Right lobe of liver (tissue), 4 donors: Measurements from ENCODE around the gene MT1HL1.

Source experiments
- POLR2A ChIP-seq: fragments of 450-650 bp; IDR thresholded peaks from one replicate; pipeline ENCODE4 v1.6.1; 2017; ENCODE audit warnings: antibody characterized with exemption, mild to moderate bottlenecking
- TF ChIP-seq, protein P1 (sequence below), 4 donors: fragments of 200-600 bp in 3 of 4; fragments of 450-650 bp in 1 of 4; IDR thresholded peaks; one replicate each; pipeline versions ENCODE4 v1.5.1 to v1.8.0; 2016 to 2022; ENCODE audit warnings: antibody characterized with exemption in 4 of 4, mild to moderate bottlenecking in 2 of 4
- donor health status: DM: no; HTN: no; CAD: no.
- donor health status: DM: no; HTN: no; CAD: no.
- donor health status: DM: no; HTN: yes; CAD: no.

- TF ChIP-seq, protein P1, sequence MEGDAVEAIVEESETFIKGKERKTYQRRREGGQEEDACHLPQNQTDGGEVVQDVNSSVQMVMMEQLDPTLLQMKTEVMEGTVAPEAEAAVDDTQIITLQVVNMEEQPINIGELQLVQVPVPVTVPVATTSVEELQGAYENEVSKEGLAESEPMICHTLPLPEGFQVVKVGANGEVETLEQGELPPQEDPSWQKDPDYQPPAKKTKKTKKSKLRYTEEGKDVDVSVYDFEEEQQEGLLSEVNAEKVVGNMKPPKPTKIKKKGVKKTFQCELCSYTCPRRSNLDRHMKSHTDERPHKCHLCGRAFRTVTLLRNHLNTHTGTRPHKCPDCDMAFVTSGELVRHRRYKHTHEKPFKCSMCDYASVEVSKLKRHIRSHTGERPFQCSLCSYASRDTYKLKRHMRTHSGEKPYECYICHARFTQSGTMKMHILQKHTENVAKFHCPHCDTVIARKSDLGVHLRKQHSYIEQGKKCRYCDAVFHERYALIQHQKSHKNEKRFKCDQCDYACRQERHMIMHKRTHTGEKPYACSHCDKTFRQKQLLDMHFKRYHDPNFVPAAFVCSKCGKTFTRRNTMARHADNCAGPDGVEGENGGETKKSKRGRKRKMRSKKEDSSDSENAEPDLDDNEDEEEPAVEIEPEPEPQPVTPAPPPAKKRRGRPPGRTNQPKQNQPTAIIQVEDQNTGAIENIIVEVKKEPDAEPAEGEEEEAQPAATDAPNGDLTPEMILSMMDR (IDR thresholded peaks at IDR 0.05) = no peak
- TF ChIP-seq POLR2A = no peak
These were observed 9.4 kb upstream of the MT1HL1 start for GRCh38 chr1:237013608-237014007.
